Brain microvascular endothelial cell (primary cell): ENCODE data around the gene SDK1.

Experiments used
- DNase-seq: peaks from one replicate; pipeline ENCODE4 v3.0.0-alpha.2; 2020
- H3K27ac ChIP-seq: fragments of 250-450 bp; sonication (Bioruptor Pico); 2 replicates; pipeline ENCODE4 v1.5.1; 2020; ENCODE audit warnings: mild to moderate bottlenecking, moderate library complexity
- H3K27me3 ChIP-seq: fragments of 250-450 bp; sonication (Bioruptor Pico); replicated peaks from 2 replicates; pipeline ENCODE4 v1.5.1; 2020; ENCODE audit warnings: mild to moderate bottlenecking
- H3K36me3 ChIP-seq: fragments of 250-450 bp; sonication (Bioruptor Pico); replicated peaks from 2 replicates; pipeline ENCODE4 v1.5.1; 2020; ENCODE audit warnings: mild to moderate bottlenecking
- H3K4me3 ChIP-seq: 2 replicates; pipeline ENCODE4 v1.5.1; 2011; ENCODE audit warnings: low read depth, mild to moderate bottlenecking, control low read depth, low read length, moderate library complexity
- CTCF ChIP-seq: IDR thresholded peaks from 2 replicates; pipeline ENCODE4 v1.5.1; 2011; ENCODE audit warnings: low read depth, mild to moderate bottlenecking, moderate library complexity, low read length, control low read depth, inconsistent platforms; ENCODE audit errors: missing control alignments
- in situ Hi-C: cut with HindIII; loops from 2 replicates; pipeline ENCODE4 v1.10.0; 2017; ENCODE audit warnings: low sequenced_read_pairs, low pct_ligation_motif_present

SDK1 gene

GRCh38 chr7:4205828-4206227 is 904.8 kb downstream of the SDK1 start:
- in situ Hi-C loops = no loop called here
- no peaks in the 10 kb centered on the region for H3K27me3 ChIP-seq
- no peak overlapping the region for H3K27ac ChIP-seq
- no peak for TF ChIP-seq CTCF
- no peaks in the 10 kb centered on the region for H3K36me3 ChIP-seq
- H3K4me3 ChIP-seq = no peak overlapping the region
- no peak for DNase-seq

GRCh38 chr7:4207011-4207410 is 906.0 kb downstream of the SDK1 start:
- Histone ChIP-seq H3K36me3 (no peaks in the 10 kb centered on the region), H3K27ac (no peak overlapping the region), H3K27me3 (no peaks in the 10 kb centered on the region), H3K4me3 (no peak overlapping the region)
- in situ Hi-C loops = no loop called here
- TF ChIP-seq CTCF = no peak
- DNase-seq = no peak

- H3K4me3 ChIP-seq = no peak overlapping the region
- H3K36me3 ChIP-seq = no peaks in the 10 kb centered on the region
- no peak overlapping the region for H3K27ac ChIP-seq
Measured at GRCh38 chr7:4208086-4208485, 907.0 kb downstream of the SDK1 start.

GRCh38 chr7:4208586-4208985 is 907.5 kb downstream of the SDK1 start:
- no peak overlapping the region for H3K4me3 ChIP-seq
- no peaks in the 10 kb centered on the region for H3K27me3 ChIP-seq
- in situ Hi-C loops = no loop called here
- no peak overlapping the region for H3K27ac ChIP-seq
- DNase-seq = no peak
- TF ChIP-seq CTCF = no peak
- no peaks in the 10 kb centered on the region for H3K36me3 ChIP-seq

More at GRCh38 chr7:4208086-4208485, 907.0 kb downstream of the SDK1 start:
- in situ Hi-C loops = no loop called here
- DNase-seq = no peak
- TF ChIP-seq CTCF = no peak
- no peaks in the 10 kb centered on the region for H3K27me3 ChIP-seq

GRCh38 chr7:4209126-4209525 is 908.1 kb downstream of the SDK1 start:
- in situ Hi-C loops = no loop called here
- no peak overlapping the region for H3K27ac ChIP-seq
- no peak overlapping the region for H3K4me3 ChIP-seq
- no peak for TF ChIP-seq CTCF
- H3K27me3 ChIP-seq = no peaks in the 10 kb centered on the region
- DNase-seq = no peak
- no peaks in the 10 kb centered on the region for H3K36me3 ChIP-seq

GRCh38 chr7:4209966-4210365 is 908.9 kb downstream of the SDK1 start:
- in situ Hi-C loops = no loop called here

More at GRCh38 chr7:4209966-4210365, 908.9 kb downstream of the SDK1 start:
- no peak for DNase-seq
- Histone ChIP-seq H3K27me3 (no peaks in the 10 kb centered on the region), H3K27ac (no peak overlapping the region), H3K36me3 (no peaks in the 10 kb centered on the region), H3K4me3 (no peak overlapping the region)
- no peak for TF ChIP-seq CTCF
